ENCODE measurements around the gene AQP7. TPM values are rescaled to one million over a fixed set of nuclear protein-coding genes. Genes with fewer than 3 reads are reported as not detected.

The AQP7 gene
- total and polyA plus RNA-seq, 9 of the 15 experiments (the other 6 are each of a cell fraction or from before 2014, with no cell fraction given), result 0.04 to 0.53 (median 0.07) TPM; not detected in 4

GRCh38 chr9:33414268-33414667 lies 11.9 kb upstream of the AQP7 start:
- H4K20me1 ChIP-seq (replicated peaks; ENCODE audit: control insufficient read depth, insufficient read depth, low read length), result no peaks in the 10 kb centered on the region
- CTCF ChIA-PET (ENCODE audit: low intra/inter-chr PET ratio), result interaction anchor here (1.2 kb wide), 1 partner anchor 185 kb away, joined by 6 read pairs; no protein-coding TSS in a partner anchor
- H3K79me2 ChIP-seq (ENCODE audit: control insufficient read depth, insufficient read depth, low read length), result no peaks in the 10 kb centered on the region
- BruUV-seq (replicated peaks), result no TSS peak
- no peaks in the 10 kb centered on the region for H3K27me3 ChIP-seq (ENCODE audit: control insufficient read depth in 2 of 2, insufficient read depth in 2 of 2, low read length in 2 of 2)
- no peak overlapping the region for H3K27ac ChIP-seq (ENCODE audit: extremely low read depth, low read depth, low read length)
- peaks cover 19 to 32% of the 10 kb centered on the region in 2 experiments; a peak in 4 of 5 replicates for H3K4me1 ChIP-seq (replicated peaks in 1 of 2; ENCODE audit: control insufficient read depth in 2 of 2, insufficient read depth in 2 of 2, low read length in 2 of 2)
- no peak for DNase-seq (ENCODE audit: extremely low read depth in 1 of 4, low spot score in 3 of 4)
- intact Hi-C loops (cut with micrococcal nuclease) (no loop called here), in situ Hi-C loops (cut with MboI) (no loop called here)
- POLR2A ChIA-PET, result interaction anchor here (0.6 kb wide), 1 partner anchor 8 kb away, joined by 4 read pairs; no protein-coding TSS in a partner anchor
- WGBS (ENCODE audit: insufficient coverage, low coverage, missing lambda C conversion rate), result 33% methylated on average over 3 of the region's 3 CpGs
- peak overlapping the region; percentile 68 for H2AFZ ChIP-seq (ENCODE audit: low read depth, low read length)
- no peaks in the 10 kb centered on the region for H3K36me3 ChIP-seq (ENCODE audit: control insufficient read depth, insufficient read depth, low read length)
- FAIRE-seq, result no peak
- no peak overlapping the region; a peak in 1 of 4 replicates for H3K9ac ChIP-seq (ENCODE audit: insufficient read depth in 1 of 2, low read depth in 2 of 2, low read length in 2 of 2)
- H3K4me3 ChIP-seq, result no peak overlapping the region
- H3K4me2 ChIP-seq (ENCODE audit: insufficient read depth, low read length), result peak overlapping the region; percentile 39; the same call in 1 of the 2 replicates
- H3K9me3 ChIP-seq (replicated peaks; ENCODE audit: control insufficient read depth, insufficient read depth, low read depth, low read length), result no peaks in the 10 kb centered on the region
- H3K9me1 ChIP-seq (ENCODE audit: control insufficient read depth, insufficient read depth, low read length), result no peaks in the 10 kb centered on the region
- no peak for TF ChIP-seq ZNF395 (CRISPR knock-in tag; IDR thresholded peaks at IDR 0.05)
- no peak for TF ChIP-seq HIVEP1 (CRISPR knock-in tag; IDR thresholded peaks at IDR 0.05)
- TF ChIP-seq SMARCA5 (IDR thresholded peaks at IDR 0.05), result no peak
- no peak for TF ChIP-seq ZNF449 (CRISPR knock-in tag; IDR thresholded peaks at IDR 0.05)
- no peak for TF ChIP-seq NEUROD1 (IDR thresholded peaks at IDR 0.05; ENCODE audit: borderline replicate concordance, low read depth, low read length, partially characterized antibody)
- TF ChIP-seq MYNN (IDR thresholded peaks at IDR 0.05), result no peak
- TF ChIP-seq MYNN (CRISPR knock-in tag; IDR thresholded peaks at IDR 0.05), result no peak
- no peak for TF ChIP-seq ZNF224 (CRISPR knock-in tag; IDR thresholded peaks at IDR 0.05)
- TF ChIP-seq COPS2 (conservative IDR thresholded peaks at IDR 0.05), result no peak
- TF ChIP-seq BRD9 (IDR thresholded peaks at IDR 0.05; ENCODE audit: low read depth, partially characterized antibody), result no peak
- no peak for TF ChIP-seq MED1 (CRISPR knock-in tag; IDR thresholded peaks at IDR 0.05; ENCODE audit: borderline replicate concordance)
- TF ChIP-seq ZSCAN29 (IDR thresholded peaks at IDR 0.05), result no peak
- no peak for TF ChIP-seq ZNF77 (CRISPR knock-in tag; IDR thresholded peaks at IDR 0.05)
- TF ChIP-seq PYGO2 (tag; IDR thresholded peaks at IDR 0.05), result no peak
- no peak for TF ChIP-seq ZC3H8 (IDR thresholded peaks at IDR 0.05)
- no peak for TF ChIP-seq CSDE1 (IDR thresholded peaks at IDR 0.05)
- TF ChIP-seq KLF16 (IDR thresholded peaks at IDR 0.05), result no peak
- no peak for TF ChIP-seq RAD51 (IDR thresholded peaks at IDR 0.05; ENCODE audit: borderline replicate concordance, low read depth)
- TF ChIP-seq STAT5A (IDR thresholded peaks at IDR 0.05; ENCODE audit: borderline replicate concordance, low read length), result no peak
- TF ChIP-seq ZNF280A (IDR thresholded peaks at IDR 0.05; ENCODE audit: low read depth, partially characterized antibody), result no peak
- TF ChIP-seq ZNF24 (IDR thresholded peaks at IDR 0.05), result no peak
- ATAC-seq, result no peak
